ENCODE measurements around the gene ATP2C2. TPM values are rescaled to one million over a fixed set of nuclear protein-coding genes. Genes with fewer than 3 reads are reported as not detected.

ATP2C2 gene
- total RNA-seq, 1 experiment from 2014 or later: 26.0 TPM

DNA sequence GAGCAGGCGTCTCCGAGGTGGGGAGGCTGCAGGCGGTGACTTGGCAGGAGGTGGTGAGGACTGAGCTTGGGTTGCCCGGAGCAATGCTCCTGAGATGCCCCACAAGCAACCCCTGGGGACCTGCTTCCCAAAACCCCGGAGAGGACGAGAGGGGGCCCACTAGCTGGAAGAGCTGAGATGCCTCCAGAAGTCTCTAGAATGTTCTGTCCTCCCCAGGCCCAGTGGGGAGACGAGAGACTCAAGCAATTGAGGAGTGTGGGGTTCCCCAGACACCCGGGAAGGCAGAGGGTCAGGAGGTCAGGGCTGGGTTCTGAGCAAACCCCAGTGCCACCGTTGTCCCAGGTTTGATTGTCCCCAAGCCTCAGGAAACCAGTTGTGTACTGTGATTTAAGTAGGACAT, 21.2 kb upstream of the ATP2C2 start:
- no peaks in the 10 kb centered on the region for H3K79me2 ChIP-seq (ENCODE audit: low read length)
- POLR2A ChIA-PET (ENCODE audit: unreplicated experiment): no interaction called here
- TF ChIP-seq EZH2phosphoT487 (IDR thresholded peaks at IDR 0.05; ENCODE audit: borderline replicate concordance, low read length) (no peak), EZH2 (IDR thresholded peaks at IDR 0.05; ENCODE audit: low read length, unreplicated experiment) (no peak)
- TF ChIP-seq, protein P1, sequence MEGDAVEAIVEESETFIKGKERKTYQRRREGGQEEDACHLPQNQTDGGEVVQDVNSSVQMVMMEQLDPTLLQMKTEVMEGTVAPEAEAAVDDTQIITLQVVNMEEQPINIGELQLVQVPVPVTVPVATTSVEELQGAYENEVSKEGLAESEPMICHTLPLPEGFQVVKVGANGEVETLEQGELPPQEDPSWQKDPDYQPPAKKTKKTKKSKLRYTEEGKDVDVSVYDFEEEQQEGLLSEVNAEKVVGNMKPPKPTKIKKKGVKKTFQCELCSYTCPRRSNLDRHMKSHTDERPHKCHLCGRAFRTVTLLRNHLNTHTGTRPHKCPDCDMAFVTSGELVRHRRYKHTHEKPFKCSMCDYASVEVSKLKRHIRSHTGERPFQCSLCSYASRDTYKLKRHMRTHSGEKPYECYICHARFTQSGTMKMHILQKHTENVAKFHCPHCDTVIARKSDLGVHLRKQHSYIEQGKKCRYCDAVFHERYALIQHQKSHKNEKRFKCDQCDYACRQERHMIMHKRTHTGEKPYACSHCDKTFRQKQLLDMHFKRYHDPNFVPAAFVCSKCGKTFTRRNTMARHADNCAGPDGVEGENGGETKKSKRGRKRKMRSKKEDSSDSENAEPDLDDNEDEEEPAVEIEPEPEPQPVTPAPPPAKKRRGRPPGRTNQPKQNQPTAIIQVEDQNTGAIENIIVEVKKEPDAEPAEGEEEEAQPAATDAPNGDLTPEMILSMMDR (conservative IDR thresholded peaks at IDR 0.05; ENCODE audit: low read depth, low read length): no peak
- CTCF ChIA-PET: no interaction called here
- H3K9me2 ChIP-seq (replicated peaks; ENCODE audit: low read length): no peaks in the 10 kb centered on the region
- no peak overlapping the region for H3K9ac ChIP-seq (ENCODE audit: low read length)
- H2AFZ ChIP-seq (ENCODE audit: low read length): no peak overlapping the region
- ATAC-seq (no peak), DNase-seq (no peak)
- no peaks in the 10 kb centered on the region for H3K4me1 ChIP-seq (ENCODE audit: insufficient read depth, low read length)
- no peaks in the 10 kb centered on the region for H3K9me3 ChIP-seq (ENCODE audit: low read length)
- H3K27ac ChIP-seq (ENCODE audit: low read length): no peak overlapping the region
- H3K4me2 ChIP-seq (ENCODE audit: low read length): no peak overlapping the region
- no peaks in the 10 kb centered on the region for H3K36me3 ChIP-seq (ENCODE audit: low read depth, low read length)
- H3K4me3 ChIP-seq (ENCODE audit: low read length): no peak overlapping the region
- BruUV-seq (replicated peaks): no TSS peak
- H3F3A ChIP-seq (ENCODE audit: low read length, unreplicated experiment): no peaks in the 10 kb centered on the region
- no peaks in the 10 kb centered on the region for H4K20me1 ChIP-seq (ENCODE audit: low read length)
- intact Hi-C loops (cut with micrococcal nuclease): no loop called here
- H3K27me3 ChIP-seq (ENCODE audit: low read length): no peaks in the 10 kb centered on the region

DNA sequence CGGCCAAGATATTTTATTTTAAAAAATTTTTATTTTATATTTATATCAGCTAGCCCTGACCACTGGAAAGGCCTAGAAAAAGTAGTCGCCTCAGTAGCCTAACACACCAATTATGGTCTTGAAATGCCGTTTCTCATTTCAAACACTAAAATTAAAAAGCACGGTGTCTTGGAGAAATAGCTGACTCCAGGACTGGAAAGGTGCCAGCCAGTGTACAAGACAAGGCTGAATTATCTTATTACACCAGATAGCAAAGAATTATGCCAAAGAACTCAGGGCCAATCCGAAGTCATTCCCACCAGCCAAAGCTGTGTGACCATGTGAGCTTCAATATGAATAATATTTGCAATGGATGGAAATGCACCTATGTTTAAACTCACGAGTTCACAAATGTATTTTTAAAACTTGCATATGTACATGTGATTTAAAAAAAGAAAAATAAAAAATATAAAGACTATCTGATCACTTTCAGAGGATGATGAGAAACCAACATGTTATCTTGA, 19.9 kb upstream of the ATP2C2 start:
- intact Hi-C loops (cut with micrococcal nuclease): no loop called here
- Histone ChIP-seq H3K4me2 (ENCODE audit: low read length) (no peak overlapping the region), H3F3A (ENCODE audit: low read length, unreplicated experiment) (no peaks in the 10 kb centered on the region), H3K9me3 (ENCODE audit: low read length) (no peaks in the 10 kb centered on the region), H3K27me3 (ENCODE audit: low read length) (no peaks in the 10 kb centered on the region), H3K4me1 (ENCODE audit: insufficient read depth, low read length) (no peaks in the 10 kb centered on the region), H3K9me2 (replicated peaks; ENCODE audit: low read length) (no peaks in the 10 kb centered on the region), H2AFZ (ENCODE audit: low read length) (no peak overlapping the region), H3K36me3 (ENCODE audit: low read depth, low read length) (no peaks in the 10 kb centered on the region), H3K4me3 (ENCODE audit: low read length) (no peak overlapping the region), H3K9ac (ENCODE audit: low read length) (no peak overlapping the region), H3K79me2 (ENCODE audit: low read length) (no peaks in the 10 kb centered on the region), H4K20me1 (ENCODE audit: low read length) (no peaks in the 10 kb centered on the region), H3K27ac (ENCODE audit: low read length) (no peak overlapping the region)
- no TSS peak for BruUV-seq (replicated peaks)
- DNase-seq (no peak), ATAC-seq (no peak)
- TF ChIP-seq EZH2phosphoT487 (IDR thresholded peaks at IDR 0.05; ENCODE audit: borderline replicate concordance, low read length) (no peak), EZH2 (IDR thresholded peaks at IDR 0.05; ENCODE audit: low read length, unreplicated experiment) (no peak)
- TF ChIP-seq, protein P1 (conservative IDR thresholded peaks at IDR 0.05; ENCODE audit: low read depth, low read length): no peak
- ChIA-PET CTCF (no interaction called here), POLR2A (ENCODE audit: unreplicated experiment) (no interaction called here)

DNA sequence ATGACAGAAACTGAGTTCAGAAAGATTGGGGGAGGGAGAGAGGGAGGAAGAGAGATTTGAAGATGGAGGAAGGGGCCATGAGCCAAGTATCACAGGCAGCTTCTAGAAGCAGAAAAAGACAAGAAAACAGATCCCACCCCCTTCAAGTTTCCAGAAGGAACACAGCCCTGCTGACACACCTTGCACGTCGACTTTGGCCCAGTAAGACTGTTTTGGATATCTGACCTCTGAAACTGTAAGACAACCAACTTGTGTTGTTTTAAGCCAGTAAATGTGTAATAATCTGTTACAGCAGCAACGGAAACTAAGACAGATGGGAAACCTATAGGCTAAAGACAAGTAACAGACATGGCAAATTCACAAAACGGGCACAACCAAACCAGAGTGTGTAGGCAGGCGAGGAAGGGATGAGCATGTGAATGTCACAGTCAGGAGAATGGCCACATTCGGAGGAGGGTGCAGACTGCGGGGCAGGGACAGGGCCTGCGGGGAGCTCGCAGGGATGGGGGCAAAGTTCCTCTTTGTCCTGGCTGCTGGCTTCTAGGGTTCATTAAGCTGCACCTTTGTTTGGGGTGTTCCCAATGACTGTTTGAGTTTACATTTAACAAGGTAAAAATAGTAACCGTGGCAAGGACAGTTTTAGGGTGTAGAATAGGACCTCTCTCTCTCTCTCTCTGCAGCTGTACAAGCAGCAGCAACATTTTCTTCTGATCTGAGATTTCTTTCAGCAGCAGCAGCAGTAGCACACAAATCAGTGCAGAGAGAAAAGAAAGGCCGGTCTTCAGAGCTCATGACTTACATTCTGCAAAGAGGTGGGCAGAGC, 18.3 kb upstream of the ATP2C2 start:
- ATAC-seq (no peak), DNase-seq (no peak)
- POLR2A ChIA-PET (ENCODE audit: unreplicated experiment): no interaction called here
- Histone ChIP-seq H3K9me3 (ENCODE audit: low read length) (no peaks in the 10 kb centered on the region), H3K27me3 (ENCODE audit: low read length) (no peaks in the 10 kb centered on the region), H3K9me2 (replicated peaks; ENCODE audit: low read length) (no peaks in the 10 kb centered on the region), H3K4me3 (ENCODE audit: low read length) (no peak overlapping the region), H4K20me1 (ENCODE audit: low read length) (no peaks in the 10 kb centered on the region), H3K79me2 (ENCODE audit: low read length) (no peaks in the 10 kb centered on the region), H2AFZ (ENCODE audit: low read length) (no peak overlapping the region), H3K36me3 (ENCODE audit: low read depth, low read length) (no peaks in the 10 kb centered on the region), H3K9ac (ENCODE audit: low read length) (no peak overlapping the region), H3K27ac (ENCODE audit: low read length) (no peak overlapping the region), H3F3A (ENCODE audit: low read length, unreplicated experiment) (no peaks in the 10 kb centered on the region), H3K4me2 (ENCODE audit: low read length) (no peak overlapping the region), H3K4me1 (ENCODE audit: insufficient read depth, low read length) (no peaks in the 10 kb centered on the region)
- CTCF ChIA-PET: no interaction called here
- intact Hi-C loops (cut with micrococcal nuclease): no loop called here
- no TSS peak for BruUV-seq (replicated peaks)
- TF ChIP-seq EZH2phosphoT487 (IDR thresholded peaks at IDR 0.05; ENCODE audit: borderline replicate concordance, low read length): no peak
- TF ChIP-seq, protein P1 (conservative IDR thresholded peaks at IDR 0.05; ENCODE audit: low read depth, low read length): no peak
- no peak for TF ChIP-seq EZH2 (IDR thresholded peaks at IDR 0.05; ENCODE audit: low read length, unreplicated experiment)
